Measurements from ENCODE around the gene ZSCAN9. TPM values are rescaled to one million over a fixed set of nuclear protein-coding genes. Genes with fewer than 3 reads are reported as not detected.

ZSCAN9 gene
- total RNA-seq, 6 experiments from 2014 or later, result 7.5 to 10.3 (median 8.9) TPM

DNA sequence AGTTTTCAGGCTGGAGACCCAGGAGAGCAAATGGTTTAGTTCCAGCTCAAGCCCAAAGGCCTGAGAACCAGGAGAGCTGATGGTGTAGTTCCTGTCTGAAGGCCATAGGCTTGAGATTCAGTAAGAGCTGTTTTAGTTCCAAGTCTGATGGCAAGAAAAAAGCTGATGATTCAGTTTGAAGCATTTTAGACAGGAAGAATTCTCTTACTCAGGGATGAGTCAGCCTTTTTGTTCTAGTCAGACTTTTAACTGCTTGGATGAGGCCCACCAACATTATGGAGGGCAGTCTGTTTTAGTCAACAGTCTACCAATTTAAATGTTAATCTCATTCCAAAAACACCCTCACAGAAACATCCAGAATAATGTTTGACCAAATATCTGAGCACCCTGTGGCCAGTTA lies 44.4 kb downstream of the ZSCAN9 start:
- Mint-ChIP-seq H3K27me3 (ENCODE audit: insufficient read depth) (no peaks in the 10 kb centered on the region; the same call in 1 of the 2 replicates), H3K9me3 (no peaks in the 10 kb centered on the region), H3K4me3 (peak overlapping the region; percentile 18; the same call in 1 of the 2 replicates), H3K27ac (peak overlapping the region; percentile 91), H3K36me3 (ENCODE audit: low read depth) (peaks cover 32% of the 10 kb centered on the region), H3K4me1 (ENCODE audit: low read depth) (peaks cover 29% of the 10 kb centered on the region)
- peak; percentile 88 for DNase-seq
- TF ChIP-seq, protein P1, sequence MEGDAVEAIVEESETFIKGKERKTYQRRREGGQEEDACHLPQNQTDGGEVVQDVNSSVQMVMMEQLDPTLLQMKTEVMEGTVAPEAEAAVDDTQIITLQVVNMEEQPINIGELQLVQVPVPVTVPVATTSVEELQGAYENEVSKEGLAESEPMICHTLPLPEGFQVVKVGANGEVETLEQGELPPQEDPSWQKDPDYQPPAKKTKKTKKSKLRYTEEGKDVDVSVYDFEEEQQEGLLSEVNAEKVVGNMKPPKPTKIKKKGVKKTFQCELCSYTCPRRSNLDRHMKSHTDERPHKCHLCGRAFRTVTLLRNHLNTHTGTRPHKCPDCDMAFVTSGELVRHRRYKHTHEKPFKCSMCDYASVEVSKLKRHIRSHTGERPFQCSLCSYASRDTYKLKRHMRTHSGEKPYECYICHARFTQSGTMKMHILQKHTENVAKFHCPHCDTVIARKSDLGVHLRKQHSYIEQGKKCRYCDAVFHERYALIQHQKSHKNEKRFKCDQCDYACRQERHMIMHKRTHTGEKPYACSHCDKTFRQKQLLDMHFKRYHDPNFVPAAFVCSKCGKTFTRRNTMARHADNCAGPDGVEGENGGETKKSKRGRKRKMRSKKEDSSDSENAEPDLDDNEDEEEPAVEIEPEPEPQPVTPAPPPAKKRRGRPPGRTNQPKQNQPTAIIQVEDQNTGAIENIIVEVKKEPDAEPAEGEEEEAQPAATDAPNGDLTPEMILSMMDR (IDR thresholded peaks at IDR 0.05), result no peak

GRCh38 chr6:28274888-28275287 lies 49.8 kb downstream of the ZSCAN9 start:
- DNase-seq, result no peak
- TF ChIP-seq, protein P1 (IDR thresholded peaks at IDR 0.05), result no peak
- Mint-ChIP-seq H3K36me3 (ENCODE audit: low read depth) (peaks cover 37% of the 10 kb centered on the region), H3K4me1 (ENCODE audit: low read depth) (peaks cover 12% of the 10 kb centered on the region), H3K27me3 (ENCODE audit: insufficient read depth) (no peaks in the 10 kb centered on the region; the same call in 1 of the 2 replicates), H3K27ac (no peak overlapping the region), H3K4me3 (no peak overlapping the region), H3K9me3 (no peaks in the 10 kb centered on the region)

- DNase-seq, result no peak
- peaks cover 18% of the 10 kb centered on the region for H3K36me3 Mint-ChIP-seq (ENCODE audit: low read depth)
- no peak overlapping the region for H3K27ac Mint-ChIP-seq
- no peak overlapping the region for H3K4me3 Mint-ChIP-seq
- H3K9me3 Mint-ChIP-seq, result peaks cover 3% of the 10 kb centered on the region; the same call in 1 of the 2 replicates
- peaks cover 11% of the 10 kb centered on the region for H3K4me1 Mint-ChIP-seq (ENCODE audit: low read depth)
- TF ChIP-seq, protein P1 (IDR thresholded peaks at IDR 0.05), result no peak
- peaks cover 1% of the 10 kb centered on the region for H3K27me3 Mint-ChIP-seq (ENCODE audit: insufficient read depth)
Observed at GRCh38 chr6:28277746-28278145, 52.7 kb downstream of the ZSCAN9 start.

DNA sequence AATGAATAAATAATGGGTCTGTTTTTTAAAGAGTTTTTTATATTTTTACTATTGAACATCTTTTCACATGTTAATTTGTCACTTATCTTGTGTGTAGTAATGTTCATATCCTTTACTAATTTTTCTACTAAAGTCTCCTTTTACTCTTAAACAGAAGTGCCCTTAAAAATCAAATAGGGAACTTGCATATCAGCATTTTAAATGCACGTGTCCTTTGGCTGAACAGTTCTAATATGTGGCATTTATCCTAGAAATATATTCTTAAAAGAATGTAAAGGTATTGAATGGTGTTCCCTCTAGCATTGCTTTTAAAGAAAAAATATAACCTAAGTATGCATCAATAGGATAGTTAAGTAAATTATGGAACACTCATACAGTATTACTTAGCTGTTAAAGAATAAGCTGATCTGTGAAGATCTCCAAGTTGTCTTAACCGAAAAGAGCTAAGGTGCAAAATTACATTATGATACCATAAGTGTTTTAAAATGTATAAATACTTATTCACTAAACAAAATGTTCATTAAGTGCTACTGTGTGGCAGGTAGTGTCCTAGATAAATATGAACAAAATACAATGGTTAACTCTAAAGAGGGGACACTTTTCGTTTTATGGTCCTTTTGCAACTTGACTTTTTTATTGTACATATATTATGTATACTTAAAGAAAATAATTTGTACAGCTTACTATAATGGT lies 55.7 kb downstream of the ZSCAN9 start:
- Mint-ChIP-seq H3K27me3 (ENCODE audit: insufficient read depth) (peaks cover 3% of the 10 kb centered on the region; the same call in 1 of the 2 replicates), H3K4me3 (peak overlapping the region; percentile 95), H3K27ac (peak overlapping the region; percentile 69), H3K4me1 (ENCODE audit: low read depth) (peaks cover 13% of the 10 kb centered on the region), H3K9me3 (peaks cover 5% of the 10 kb centered on the region; the same call in 1 of the 2 replicates), H3K36me3 (ENCODE audit: low read depth) (peaks cover 28% of the 10 kb centered on the region)
- no peak for DNase-seq
- TF ChIP-seq, protein P1 (IDR thresholded peaks at IDR 0.05), result no peak

- peak within 1 kb of the TSS; percentile 74 for H3K27ac Mint-ChIP-seq
- DNase-seq, result peak; percentile 56
- H3K9me3 Mint-ChIP-seq, result peaks cover 5% of the 10 kb centered on the region; the same call in 1 of the 2 replicates
- peaks cover 3% of the 10 kb centered on the region; the same call in 1 of the 2 replicates for H3K27me3 Mint-ChIP-seq (ENCODE audit: insufficient read depth)
- peaks cover 22% of the 10 kb centered on the region for H3K36me3 Mint-ChIP-seq (ENCODE audit: low read depth)
- H3K4me1 Mint-ChIP-seq (ENCODE audit: low read depth), result peaks cover 13% of the 10 kb centered on the region
- TF ChIP-seq, protein P1 (IDR thresholded peaks at IDR 0.05), result no peak
- H3K4me3 Mint-ChIP-seq, result peak within 1 kb of the TSS; percentile 95
Observed at GRCh38 chr6:28281288-28282064, 56.4 kb downstream of the ZSCAN9 start, which contains the start of gene PGBD1. TSS of gene PGBD1 (plus strand) at chr6:28281572. CDS start at chr6:28283814, 2,242 bp downstream.

Data from HFFc6 (cell line).